ENCODE measurements around the gene COL25A1. TPM values are rescaled to one million over a fixed set of nuclear protein-coding genes. Genes with fewer than 3 reads are reported as not detected.

Gene COL25A1
- total RNA-seq, 1 experiment from 2014 or later, result 4.2 TPM

DNA sequence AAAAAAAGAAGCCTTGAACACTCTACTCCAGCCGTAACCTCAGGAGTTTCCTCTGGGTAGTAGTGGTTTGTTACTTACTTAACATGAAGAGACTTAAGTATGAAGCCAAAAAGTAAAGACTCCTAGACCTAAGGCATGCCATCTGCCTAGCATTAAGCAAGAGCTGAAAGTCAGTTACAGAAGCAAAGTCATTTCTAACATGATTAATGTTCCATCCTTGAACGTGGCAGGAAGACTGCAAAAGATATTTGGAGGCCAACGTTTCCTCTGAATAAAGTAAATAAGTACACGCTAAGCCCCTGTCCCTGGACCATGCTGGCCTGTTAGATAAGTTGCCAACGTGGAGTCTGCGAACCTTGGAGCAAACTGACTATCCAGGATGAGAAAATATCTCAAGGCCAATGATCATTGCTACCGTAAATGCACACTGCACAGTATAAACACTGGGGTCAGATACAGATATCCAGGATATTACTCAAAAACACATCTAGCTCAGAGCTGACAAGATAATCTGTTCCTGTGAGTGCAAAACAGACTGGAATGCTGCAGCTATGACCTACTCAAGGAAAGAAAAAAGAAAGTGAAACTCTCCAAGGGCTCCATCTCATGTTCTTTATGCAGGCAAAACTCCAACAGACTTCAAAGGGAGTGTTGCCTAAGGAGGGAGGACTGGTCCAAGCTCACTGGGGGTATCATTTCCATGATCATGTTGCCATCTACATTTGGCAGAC lies 255.8 kb downstream of the COL25A1 start:
- Histone ChIP-seq H3K56ac (ENCODE audit: insufficient read length, low read depth, low read length) (no peak overlapping the region), H2BK15ac (ENCODE audit: low read depth, low read length) (no peak overlapping the region), H3K27me3 (ENCODE audit: insufficient read depth, low read length) (no peaks in the 10 kb centered on the region), H4K91ac (ENCODE audit: insufficient read length, low read depth, low read length) (no peak overlapping the region), H3K18ac (ENCODE audit: insufficient read length, low read depth, low read length) (no peak overlapping the region), H2BK120ac (ENCODE audit: low read depth, low read length, poor library complexity, severe bottlenecking) (no peak overlapping the region), H3K4me2 (ENCODE audit: insufficient read depth, insufficient read length, low read length) (no peak overlapping the region), H3K9ac (ENCODE audit: extremely low read depth, insufficient read length, low read length) (no peak overlapping the region), H3K14ac (ENCODE audit: insufficient read depth, low read length) (no peak overlapping the region), H3K4ac (ENCODE audit: low read depth, low read length) (no peak overlapping the region), H4K5ac (ENCODE audit: insufficient read length, low read depth, low read length) (no peak overlapping the region), H2BK12ac (ENCODE audit: insufficient read length, low read depth, low read length) (no peak overlapping the region), H2AFZ (ENCODE audit: low read length) (no peak overlapping the region), H2BK20ac (ENCODE audit: low read depth, low read length, poor library complexity, severe bottlenecking) (no peak overlapping the region), H3K27ac (ENCODE audit: insufficient read length, low read depth, low read length) (no peak overlapping the region), H3K23me2 (ENCODE audit: insufficient read length, low read depth, low read length, poor library complexity, severe bottlenecking) (no peaks in the 10 kb centered on the region), H3K4me1 (ENCODE audit: insufficient read depth, low read length) (no peaks in the 10 kb centered on the region), H4K8ac (replicated peaks; ENCODE audit: insufficient read length, low read depth, low read length) (no peak overlapping the region), H2AK5ac (ENCODE audit: insufficient read length, low read length) (no peak overlapping the region), H4K20me1 (ENCODE audit: control insufficient read depth, insufficient read depth, insufficient read length) (no peaks in the 10 kb centered on the region), H3T11ph (ENCODE audit: low read length) (no peak overlapping the region), H3K9me3 (ENCODE audit: control insufficient read depth, low read depth, low read length) (no peaks in the 10 kb centered on the region), H2BK5ac (ENCODE audit: insufficient read length, low read length) (no peak overlapping the region), H3K23ac (ENCODE audit: insufficient read length, low read depth, low read length) (no peak overlapping the region), H3K79me2 (ENCODE audit: insufficient read depth, low read length) (no peaks in the 10 kb centered on the region), H3K79me1 (ENCODE audit: insufficient read depth, low read depth, low read length, poor library complexity, severe bottlenecking) (no peaks in the 10 kb centered on the region)
- Mint-ChIP-seq H3K4me1 (no peaks in the 10 kb centered on the region), H3K9me3 (no peaks in the 10 kb centered on the region), H3K27me3 (ENCODE audit: low read depth) (no peaks in the 10 kb centered on the region), H3K27ac (no peak overlapping the region), H3K36me3 (ENCODE audit: insufficient read depth in 1 of 3, low read depth in 3 of 3) (no peaks in the 10 kb centered on the region), H3K4me3 (no peak overlapping the region)
- no CpG with 5 or more reads among the region's 7 CpGs for WGBS (ENCODE audit: extremely low coverage, insufficient read length, low lambda C conversion rate)
- TF ChIP-seq, protein P1, sequence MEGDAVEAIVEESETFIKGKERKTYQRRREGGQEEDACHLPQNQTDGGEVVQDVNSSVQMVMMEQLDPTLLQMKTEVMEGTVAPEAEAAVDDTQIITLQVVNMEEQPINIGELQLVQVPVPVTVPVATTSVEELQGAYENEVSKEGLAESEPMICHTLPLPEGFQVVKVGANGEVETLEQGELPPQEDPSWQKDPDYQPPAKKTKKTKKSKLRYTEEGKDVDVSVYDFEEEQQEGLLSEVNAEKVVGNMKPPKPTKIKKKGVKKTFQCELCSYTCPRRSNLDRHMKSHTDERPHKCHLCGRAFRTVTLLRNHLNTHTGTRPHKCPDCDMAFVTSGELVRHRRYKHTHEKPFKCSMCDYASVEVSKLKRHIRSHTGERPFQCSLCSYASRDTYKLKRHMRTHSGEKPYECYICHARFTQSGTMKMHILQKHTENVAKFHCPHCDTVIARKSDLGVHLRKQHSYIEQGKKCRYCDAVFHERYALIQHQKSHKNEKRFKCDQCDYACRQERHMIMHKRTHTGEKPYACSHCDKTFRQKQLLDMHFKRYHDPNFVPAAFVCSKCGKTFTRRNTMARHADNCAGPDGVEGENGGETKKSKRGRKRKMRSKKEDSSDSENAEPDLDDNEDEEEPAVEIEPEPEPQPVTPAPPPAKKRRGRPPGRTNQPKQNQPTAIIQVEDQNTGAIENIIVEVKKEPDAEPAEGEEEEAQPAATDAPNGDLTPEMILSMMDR (conservative IDR thresholded peaks at IDR 0.05), result no peak
- no peak for DNase-seq
